GM18907 (cell line): ENCODE results near the gene SSTR3.
A peak's percentile ranks its signal among the peaks of the same experiment; 100 is the strongest.
"Not testable (repeated sequence)": the region's sequence is repeated elsewhere in the genome, so short reads cannot be mapped to it uniquely, and the experiment has no call there.

Experiments used
- ATAC-seq: cut with Tn5 transposase; IDR thresholded peaks from one replicate; pipeline ENCODE4 v1.9.1; 2021; ENCODE audit warnings: mild to moderate bottlenecking, moderate library complexity; ENCODE audit not compliant: unreplicated experiment

Gene SSTR3

DNA sequence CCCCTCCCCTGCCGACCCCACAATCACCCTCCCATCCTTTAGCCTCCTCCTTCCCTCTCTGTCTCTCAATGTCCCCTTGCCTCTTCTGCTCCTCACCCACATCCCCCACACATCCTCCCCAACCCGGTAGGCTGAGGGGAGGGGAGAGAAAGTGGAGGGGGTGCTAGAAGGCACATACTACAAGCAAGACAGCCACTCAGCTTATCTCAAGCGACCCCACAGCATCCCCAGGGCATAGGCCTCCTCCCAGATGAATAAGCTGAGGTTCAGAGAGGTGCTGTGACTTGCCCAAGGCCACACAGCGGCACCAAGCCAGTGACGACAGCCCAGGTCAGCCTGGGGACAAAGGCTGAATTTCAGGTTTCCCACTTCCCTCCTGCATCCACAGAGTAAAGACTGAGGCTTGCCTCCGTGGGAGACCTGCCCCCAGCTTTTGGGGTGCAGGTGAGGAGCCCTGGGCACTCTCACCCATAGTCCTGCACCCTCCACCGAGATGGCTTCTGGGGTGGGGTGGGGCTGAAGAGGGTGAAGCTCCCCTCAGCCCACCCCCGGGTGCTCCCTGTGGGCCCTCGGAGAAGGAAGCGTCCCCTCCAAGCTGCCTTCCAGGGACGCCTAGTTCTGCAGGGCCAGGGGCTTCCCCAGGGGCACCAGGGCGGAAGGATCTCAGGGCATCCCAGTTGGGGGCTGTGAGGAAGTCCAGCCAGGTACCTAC is 31.3 kb upstream of the SSTR3 start:
- ATAC-seq = peak; percentile 15

- ATAC-seq = peak; percentile 59
These were observed 30.2 kb upstream of the SSTR3 start for GRCh38 chr22:37242395-37242918.

DNA sequence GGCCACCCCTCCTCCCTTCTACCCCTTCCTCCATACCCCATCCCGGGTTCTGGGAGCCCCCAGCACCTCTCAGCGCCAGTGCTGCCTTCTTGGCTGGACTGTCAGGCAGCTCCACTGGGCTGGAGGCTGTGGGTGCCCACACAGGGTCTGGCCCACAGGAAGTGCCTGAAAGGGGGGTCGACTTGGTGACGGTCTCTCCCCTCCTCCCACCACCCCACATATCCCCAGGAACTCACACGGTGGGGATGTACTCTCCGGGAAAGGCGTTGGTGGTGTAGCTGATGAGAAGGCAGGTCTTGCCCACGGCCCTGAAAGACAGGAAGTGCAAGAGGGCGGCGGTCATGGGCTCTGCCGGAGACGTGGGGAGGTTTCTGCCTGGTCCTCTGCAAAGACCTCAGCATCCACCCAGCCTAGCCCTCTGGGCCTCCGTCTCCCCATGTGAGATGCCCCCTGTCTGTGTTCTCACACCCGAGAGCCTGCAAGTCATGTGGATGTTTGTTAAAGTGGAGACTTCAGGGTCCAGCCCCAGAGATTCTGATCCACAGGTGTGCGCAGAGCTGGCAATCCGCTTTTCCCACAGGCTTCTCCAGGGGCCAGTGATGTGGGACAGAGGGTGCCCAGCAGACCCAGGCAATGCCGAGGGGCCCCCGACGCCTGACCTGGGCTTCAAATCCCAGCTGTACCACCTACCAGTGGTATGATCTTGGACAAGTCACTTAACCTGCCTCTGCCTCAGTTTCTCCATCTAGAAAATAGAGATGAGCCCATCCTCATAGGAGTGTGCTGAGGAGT is 29.3 kb upstream of the SSTR3 start:
- no peak for ATAC-seq

GRCh38 chr22:37240941-37241320 is 28.7 kb upstream of the SSTR3 start:
- no peak for ATAC-seq

- no peak for ATAC-seq
These were observed 28.1 kb upstream of the SSTR3 start for GRCh38 chr22:37240240-37240940.

DNA sequence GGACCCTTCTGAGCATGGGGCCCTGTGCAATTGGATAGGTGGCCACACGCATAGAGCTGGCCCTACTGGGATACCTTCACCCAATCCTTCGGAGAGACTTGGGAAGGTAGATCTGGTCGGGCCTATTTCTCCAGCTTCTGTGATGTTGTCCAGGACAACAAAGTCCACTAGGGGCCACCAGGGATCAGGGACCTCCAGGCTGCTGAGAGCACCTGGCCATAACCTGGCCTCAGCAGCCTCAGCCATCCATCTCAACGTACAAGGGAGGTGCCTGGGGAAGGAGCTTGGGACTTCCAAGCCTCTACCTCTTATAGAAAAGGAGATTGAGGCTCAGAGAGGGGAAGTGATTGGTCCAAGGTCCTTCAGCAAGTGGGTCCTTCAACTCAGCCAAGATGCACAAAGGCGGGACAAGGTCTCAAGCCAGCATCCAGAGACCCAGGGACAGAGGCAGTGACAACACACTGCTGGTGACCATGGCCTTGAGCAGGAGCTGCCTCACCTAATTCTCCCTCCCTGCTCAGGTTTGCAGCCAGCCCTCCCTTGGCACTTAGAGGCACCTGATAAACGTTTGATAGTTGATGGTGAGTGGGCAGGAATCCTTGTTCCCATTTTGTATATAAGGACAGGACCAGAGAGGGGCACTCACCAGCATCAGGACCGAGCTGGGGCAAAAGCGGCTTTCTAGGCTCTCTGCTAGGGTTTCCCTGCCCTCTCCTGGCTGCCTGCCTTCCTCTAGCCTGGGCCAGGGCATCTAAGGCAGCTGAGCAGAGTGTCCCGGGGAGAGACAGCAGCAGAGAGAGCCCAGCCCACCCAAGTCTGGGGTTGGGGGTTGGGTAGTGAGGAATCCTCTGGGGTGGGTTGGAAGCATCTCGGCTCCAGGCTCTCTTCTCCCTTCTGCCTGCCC is 27.3 kb upstream of the SSTR3 start:
- no peak for ATAC-seq

DNA sequence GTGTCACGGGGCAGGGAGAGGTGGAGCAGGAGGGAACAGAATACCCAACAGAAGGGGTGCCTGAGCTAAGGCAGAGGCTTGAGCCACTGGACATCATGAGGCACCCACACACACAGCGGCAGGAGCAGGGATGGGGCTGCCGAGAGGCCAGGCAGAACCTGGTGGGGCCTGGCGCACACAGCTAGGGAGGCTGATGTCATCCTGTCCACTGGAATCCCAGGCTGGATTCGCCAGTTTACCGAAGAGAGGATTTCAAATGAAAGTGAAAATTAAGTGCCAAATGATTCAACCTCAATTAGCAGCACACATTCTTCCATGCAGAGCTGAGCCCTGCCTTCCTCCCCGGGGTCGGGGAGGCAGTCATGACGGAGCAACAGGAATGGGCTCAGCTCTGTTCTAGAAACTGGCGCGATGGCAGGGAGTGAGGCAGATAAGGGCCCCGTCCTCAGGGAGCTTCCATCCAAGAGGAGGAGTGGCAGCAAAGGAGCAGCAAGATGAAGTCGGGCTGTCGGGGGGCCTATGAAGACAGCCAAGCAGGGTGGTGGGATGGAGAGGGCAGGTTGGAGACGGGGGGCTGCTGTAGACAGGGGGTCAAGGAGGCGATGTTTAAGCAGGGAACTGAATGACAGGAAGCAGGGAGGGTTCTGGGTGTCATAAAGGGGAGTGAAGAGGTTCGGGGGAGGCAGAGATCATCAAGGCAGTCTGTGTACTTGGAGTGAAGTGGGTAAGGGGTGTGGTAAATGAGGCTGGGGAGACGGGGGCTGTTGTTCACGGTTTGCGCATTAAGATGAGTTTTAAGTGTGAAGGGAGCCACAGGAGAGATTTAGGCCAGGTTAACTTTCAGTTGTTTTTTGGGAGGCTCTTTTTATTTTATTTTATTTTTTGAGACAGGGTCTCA is 25.3 kb upstream of the SSTR3 start:
- ATAC-seq = no peak

GRCh38 chr22:37235897-37236607 is 23.8 kb upstream of the SSTR3 start:
- no peak for ATAC-seq

GRCh38 chr22:37234736-37235711 is 22.7 kb upstream of the SSTR3 start:
- ATAC-seq = no peak

- no peak for ATAC-seq
These were observed 21.7 kb upstream of the SSTR3 start for GRCh38 chr22:37233751-37234631.

- ATAC-seq = not testable (repeated sequence)
These were observed 21.1 kb upstream of the SSTR3 start for GRCh38 chr22:37233371-37233750.

- no peak for ATAC-seq
These were observed 20.1 kb upstream of the SSTR3 start for GRCh38 chr22:37232140-37232998.

DNA sequence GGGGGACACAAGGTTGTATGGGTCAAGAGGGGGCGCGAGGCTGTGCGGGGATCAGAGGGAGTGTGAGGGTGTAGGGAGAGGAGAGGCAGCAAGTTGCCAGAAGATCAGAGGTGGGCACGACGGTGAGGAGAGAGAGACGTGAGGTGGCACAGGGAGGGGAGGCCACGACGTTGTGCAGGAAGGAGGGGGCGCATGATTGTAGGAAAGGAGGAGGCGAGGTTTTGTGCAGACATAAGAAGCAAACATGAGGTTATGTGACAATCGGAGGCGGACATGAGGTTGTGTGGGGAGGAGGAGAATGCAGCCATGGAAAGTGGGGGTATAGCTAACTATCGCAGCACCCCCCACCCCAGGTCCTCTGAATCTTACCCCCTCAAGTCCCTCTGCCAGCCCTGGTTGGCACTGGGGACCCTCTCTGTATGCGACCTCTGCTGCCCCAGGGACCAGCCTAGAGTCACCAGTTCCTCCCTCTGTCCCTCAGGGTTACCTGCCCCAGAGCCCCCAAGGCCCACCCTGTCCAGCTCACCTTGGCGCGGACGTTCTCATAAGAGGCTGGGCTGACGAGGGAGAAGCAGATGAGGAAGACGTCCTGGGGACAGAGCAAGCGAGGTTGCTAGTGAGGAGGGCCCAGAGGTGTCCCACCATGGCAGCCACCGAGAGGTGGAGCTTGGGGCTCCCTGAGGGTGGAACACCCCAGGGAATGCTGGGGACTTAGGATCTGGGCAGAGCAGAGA is 19.3 kb upstream of the SSTR3 start:
- ATAC-seq = no peak

DNA sequence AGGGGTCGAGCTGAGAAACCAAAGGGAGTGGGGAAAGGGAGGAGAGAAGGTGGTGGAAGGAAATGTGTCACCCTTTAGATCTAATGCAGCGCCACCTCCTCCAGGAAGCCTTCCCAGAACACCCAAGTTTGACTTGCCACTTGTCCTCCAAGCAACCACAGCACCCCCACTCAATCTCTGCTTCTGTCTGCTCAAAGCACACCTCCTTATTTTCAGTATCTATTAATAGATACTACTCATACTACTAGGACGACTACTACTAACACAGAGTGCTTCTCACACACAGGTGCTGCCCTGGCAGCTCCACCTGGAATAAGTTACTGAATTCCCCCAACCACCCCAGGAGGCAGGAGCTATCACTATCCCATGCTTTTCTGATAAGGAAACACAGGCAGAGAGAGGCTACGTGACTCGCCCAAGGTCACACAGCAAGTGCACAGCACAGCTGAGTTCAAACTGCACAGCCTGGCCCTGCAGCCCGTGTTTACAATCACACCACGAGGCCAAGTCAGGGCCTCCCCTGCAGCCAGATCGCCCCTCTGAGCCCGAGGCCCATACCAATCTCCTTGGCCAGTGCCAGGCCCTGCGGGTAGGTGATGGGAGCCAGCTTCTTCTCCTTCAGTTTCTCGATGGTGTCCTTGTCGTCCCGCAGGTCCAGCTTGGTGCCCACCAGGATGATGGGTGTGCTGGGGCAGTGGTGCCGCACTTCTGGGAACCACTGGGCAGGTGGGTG is 18.6 kb upstream of the SSTR3 start:
- ATAC-seq = peak; percentile 36
